SU-DHL-6 (cell line): ENCODE results near the gene NEAT1.

Source experiments
- H2AFZ ChIP-seq: fragments of 200-600 bp; sonication (generic); 2 replicates; pipeline ENCODE4 v1.6.1; 2014; ENCODE audit warnings: low read depth, mild to moderate bottlenecking, moderate library complexity, mixed read lengths, antibody characterized with exemption, low read length; ENCODE audit not compliant: severe bottlenecking
- H3F3A ChIP-seq: fragments of 200-600 bp; shearing (Covaris generic); 2 replicates; pipeline ENCODE4 v1.6.0; 2016; ENCODE audit warnings: antibody characterized with exemption, mild to moderate bottlenecking; ENCODE audit not compliant: insufficient read depth
- H3K27ac ChIP-seq: fragments of 200-600 bp; sonication (generic); 2 replicates; pipeline ENCODE4 v1.5.1; 2016; ENCODE audit warnings: low read depth, mild to moderate bottlenecking, low read length, moderate library complexity, mixed read lengths
- H3K27me3 ChIP-seq: fragments of 200-600 bp; sonication (generic), shearing (Covaris generic); 2 replicates; pipeline ENCODE4 v1.6.0; 2014; ENCODE audit warnings: mild to moderate bottlenecking, low read length
- H3K36me3 ChIP-seq: fragments of 200-600 bp; sonication (generic); 2 replicates; pipeline ENCODE4 v1.6.1; 2014; ENCODE audit warnings: mild to moderate bottlenecking, low read length, mixed read lengths
- H3K4me2 ChIP-seq: fragments of 300-600, 200-600 bp; shearing (Covaris generic), sonication (generic); 2 replicates; pipeline ENCODE4 v1.6.0; 2014; ENCODE audit warnings: low read length, low read depth, mild to moderate bottlenecking; ENCODE audit not compliant: poor library complexity, severe bottlenecking
- H3K4me3 ChIP-seq: fragments of 200-600 bp; sonication (generic); 2 replicates; pipeline ENCODE4 v1.5.1; 2014; ENCODE audit warnings: antibody characterized with exemption, low read length, mild to moderate bottlenecking, mixed read lengths; ENCODE audit not compliant: insufficient read depth, poor library complexity, severe bottlenecking
- H3K79me2 ChIP-seq: fragments of 200-600 bp; sonication (generic); 2 replicates; pipeline ENCODE4 v1.6.1; 2014; ENCODE audit warnings: mild to moderate bottlenecking, low read length, moderate library complexity; ENCODE audit not compliant: insufficient read depth
- H3K9ac ChIP-seq: fragments of 200-600 bp; sonication (generic); 2 replicates; pipeline ENCODE4 v1.7.0; 2014; ENCODE audit warnings: mild to moderate bottlenecking, low read length
- H3K9me2 ChIP-seq: fragments of 200-600 bp; sonication (generic); replicated peaks from 2 replicates; pipeline ENCODE4 v1.6.1; 2014; ENCODE audit warnings: low read length; ENCODE audit not compliant: insufficient read depth
- H3K9me3 ChIP-seq: fragments of 200-600 bp; sonication (generic); 2 replicates; pipeline ENCODE4 v1.6.1; 2014; ENCODE audit warnings: low read length, mixed read lengths; ENCODE audit not compliant: insufficient read depth
- H4K20me1 ChIP-seq: fragments of 200-600 bp; sonication (generic); 2 replicates; pipeline ENCODE4 v1.6.1; 2014; ENCODE audit warnings: low read depth, mild to moderate bottlenecking, antibody characterized with exemption, low read length, moderate library complexity, mixed read lengths
- EZH2phosphoT487 ChIP-seq: fragments of 200-600 bp; sonication (generic), shearing (Covaris generic); conservative IDR thresholded peaks from 2 replicates; pipeline ENCODE4 v1.6.1; 2018; ENCODE audit warnings: mild to moderate bottlenecking, antibody characterized with exemption, low read length, moderate library complexity, mixed read lengths
- TF ChIP-seq, protein P1 (sequence below): fragments of 200-600 bp; sonication (generic); IDR thresholded peaks from one replicate; pipeline ENCODE4 v1.5.1; 2017; ENCODE audit warnings: antibody characterized with exemption, mild to moderate bottlenecking, low read length, moderate library complexity; ENCODE audit not compliant: insufficient read depth, poor library complexity, severe bottlenecking

The NEAT1 gene

DNA sequence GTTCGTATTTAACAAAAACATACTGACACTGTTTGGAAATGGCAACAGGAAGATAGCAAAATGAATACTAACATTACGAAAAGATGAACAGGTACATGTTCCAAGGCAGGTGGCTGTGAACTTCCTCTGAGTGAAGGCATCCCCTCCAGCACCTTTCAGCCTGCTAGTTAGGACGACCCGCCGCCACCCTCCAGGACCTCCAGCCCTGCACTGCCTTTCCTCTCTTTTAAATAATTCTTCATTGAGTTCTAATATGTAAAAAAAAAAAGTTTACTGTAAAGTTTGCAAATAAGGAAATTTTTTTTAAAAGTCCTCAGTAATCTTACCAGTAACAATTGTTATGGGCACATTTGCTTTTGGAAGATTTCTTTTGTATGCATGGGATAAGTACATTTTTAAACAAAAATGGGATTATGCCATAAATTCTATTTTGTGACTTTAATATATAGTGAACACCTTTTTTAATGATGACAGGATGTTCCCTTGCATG lies 6.0 kb downstream of the NEAT1 start:
- Histone ChIP-seq H3K4me2 (peak overlapping the region; percentile 98), H3F3A (peaks cover 99% of the 10 kb centered on the region), H3K4me3 (peak overlapping the region; percentile 25), H3K9me2 (no peaks in the 10 kb centered on the region), H2AFZ (no peak overlapping the region), H3K27me3 (no peaks in the 10 kb centered on the region), H3K27ac (peak overlapping the region; percentile 98), H3K9me3 (no peaks in the 10 kb centered on the region), H3K79me2 (peaks cover 89% of the 10 kb centered on the region), H4K20me1 (no peaks in the 10 kb centered on the region), H3K36me3 (peaks cover 9% of the 10 kb centered on the region), H3K9ac (peak overlapping the region; percentile 99)
- TF ChIP-seq, protein P1, sequence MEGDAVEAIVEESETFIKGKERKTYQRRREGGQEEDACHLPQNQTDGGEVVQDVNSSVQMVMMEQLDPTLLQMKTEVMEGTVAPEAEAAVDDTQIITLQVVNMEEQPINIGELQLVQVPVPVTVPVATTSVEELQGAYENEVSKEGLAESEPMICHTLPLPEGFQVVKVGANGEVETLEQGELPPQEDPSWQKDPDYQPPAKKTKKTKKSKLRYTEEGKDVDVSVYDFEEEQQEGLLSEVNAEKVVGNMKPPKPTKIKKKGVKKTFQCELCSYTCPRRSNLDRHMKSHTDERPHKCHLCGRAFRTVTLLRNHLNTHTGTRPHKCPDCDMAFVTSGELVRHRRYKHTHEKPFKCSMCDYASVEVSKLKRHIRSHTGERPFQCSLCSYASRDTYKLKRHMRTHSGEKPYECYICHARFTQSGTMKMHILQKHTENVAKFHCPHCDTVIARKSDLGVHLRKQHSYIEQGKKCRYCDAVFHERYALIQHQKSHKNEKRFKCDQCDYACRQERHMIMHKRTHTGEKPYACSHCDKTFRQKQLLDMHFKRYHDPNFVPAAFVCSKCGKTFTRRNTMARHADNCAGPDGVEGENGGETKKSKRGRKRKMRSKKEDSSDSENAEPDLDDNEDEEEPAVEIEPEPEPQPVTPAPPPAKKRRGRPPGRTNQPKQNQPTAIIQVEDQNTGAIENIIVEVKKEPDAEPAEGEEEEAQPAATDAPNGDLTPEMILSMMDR: no peak
- TF ChIP-seq EZH2phosphoT487: no peak

DNA sequence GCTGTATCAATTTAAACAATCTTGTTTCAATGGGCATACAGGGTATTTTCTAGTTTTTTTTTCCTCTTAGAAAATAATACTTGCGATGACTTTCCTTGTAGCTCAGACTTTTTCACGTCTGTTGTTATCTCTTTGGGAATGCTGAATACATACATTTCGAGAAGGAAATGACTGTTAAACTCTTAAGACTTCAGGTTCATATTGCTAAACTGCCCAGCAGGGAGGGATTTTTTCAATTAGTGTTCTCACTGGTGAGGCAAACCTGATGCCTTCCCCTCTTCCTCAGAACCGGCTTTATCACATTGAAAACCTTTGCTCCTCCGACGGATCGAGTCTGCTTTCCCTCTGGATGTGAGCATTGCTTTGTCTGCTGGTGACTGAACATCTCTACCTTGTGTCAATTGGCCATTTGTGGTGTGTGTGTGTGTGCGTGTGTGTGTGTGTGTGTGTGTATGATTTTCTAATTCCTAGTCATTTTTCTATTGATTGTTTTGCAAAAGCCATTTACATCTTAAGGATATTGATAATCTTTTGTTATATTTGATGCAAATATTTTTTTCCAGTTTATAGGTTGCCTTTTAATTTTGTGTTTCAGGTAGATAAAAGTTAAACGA lies 6.6 kb downstream of the NEAT1 start:
- TF ChIP-seq, protein P1: no peak
- no peak for TF ChIP-seq EZH2phosphoT487
- peak overlapping the region; percentile 99 for H3K9ac ChIP-seq

DNA sequence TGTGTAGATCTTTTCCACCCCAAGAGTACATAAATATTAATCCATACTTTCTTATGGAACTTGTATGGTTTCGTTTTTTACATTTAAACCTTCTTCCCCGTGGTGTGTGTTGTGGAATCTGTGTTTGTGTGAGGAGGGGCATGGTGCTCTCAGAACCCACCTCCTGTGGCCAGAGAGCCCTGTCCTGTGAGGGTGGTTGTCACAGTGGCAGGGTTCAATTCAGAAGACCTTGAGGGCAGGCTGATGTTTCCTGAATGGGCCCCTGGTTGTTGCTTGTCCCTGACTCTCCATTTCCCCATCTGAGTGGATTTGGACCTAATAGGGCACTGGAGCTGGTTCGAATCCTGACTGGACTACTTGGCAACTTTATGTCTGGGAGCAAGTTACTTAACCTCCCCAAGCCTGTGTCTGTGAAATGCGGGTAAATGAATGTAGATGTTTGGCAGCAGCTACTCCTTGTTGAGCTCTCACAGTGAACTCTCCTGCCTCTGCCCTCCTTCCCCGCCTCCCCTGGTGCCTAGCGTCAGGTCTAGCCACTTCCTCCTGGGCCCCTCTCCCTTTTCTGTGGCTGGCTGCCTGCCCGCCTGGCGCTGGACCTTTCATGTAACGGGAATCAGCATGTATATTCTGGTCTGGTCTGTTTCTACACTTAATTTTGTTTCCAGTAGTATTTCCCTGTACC lies 7.3 kb downstream of the NEAT1 start:
- peak overlapping the region; percentile 99 for H3K9ac ChIP-seq

More for the DNA sequence above, 6.6 kb downstream of the NEAT1 start:
- no peaks in the 10 kb centered on the region for H3K9me2 ChIP-seq
- H3K36me3 ChIP-seq: peaks cover 13% of the 10 kb centered on the region
- H3K27me3 ChIP-seq: no peaks in the 10 kb centered on the region
- peak overlapping the region; percentile 98 for H3K4me2 ChIP-seq
- peak overlapping the region; percentile 98 for H3K27ac ChIP-seq
- H2AFZ ChIP-seq: no peak overlapping the region
- peaks cover 83% of the 10 kb centered on the region for H3K79me2 ChIP-seq
- no peaks in the 10 kb centered on the region for H4K20me1 ChIP-seq
- H3F3A ChIP-seq: peaks cover 98% of the 10 kb centered on the region
- peak overlapping the region; percentile 25 for H3K4me3 ChIP-seq
- no peaks in the 10 kb centered on the region for H3K9me3 ChIP-seq

More for the DNA sequence above, 7.3 kb downstream of the NEAT1 start:
- Histone ChIP-seq H3F3A (peaks cover 98% of the 10 kb centered on the region), H2AFZ (no peak overlapping the region), H3K4me2 (peak overlapping the region; percentile 98), H3K9me3 (no peaks in the 10 kb centered on the region), H4K20me1 (no peaks in the 10 kb centered on the region), H3K79me2 (peaks cover 76% of the 10 kb centered on the region), H3K27ac (peak overlapping the region; percentile 98), H3K27me3 (no peaks in the 10 kb centered on the region), H3K4me3 (peak overlapping the region; percentile 25), H3K9me2 (no peaks in the 10 kb centered on the region), H3K36me3 (peaks cover 13% of the 10 kb centered on the region)
- TF ChIP-seq, protein P1: no peak
- TF ChIP-seq EZH2phosphoT487: no peak
